ENCODE data around the gene SPOCK1.

The SPOCK1 gene

GRCh38 chr5:137516961-137517360 is 17.8 kb upstream of the SPOCK1 start:
- in situ Hi-C loops (cut with HindIII; ENCODE audit: low pct_ligation_motif_present, low sequenced_read_pairs), result no loop called here
- no peaks in the 10 kb centered on the region for H3K36me3 ChIP-seq (replicated peaks)
- TF ChIP-seq CTCF (IDR thresholded peaks at IDR 0.05; ENCODE audit: low read depth, low read length, missing control alignments), result no peak
- H3K27me3 ChIP-seq (replicated peaks), result no peaks in the 10 kb centered on the region
- no peak for DNase-seq
- no peak overlapping the region for H3K4me3 ChIP-seq (ENCODE audit: low read depth, low read length)
- H3K27ac ChIP-seq, result no peak overlapping the region

GRCh38 chr5:137516251-137516797 is 17.2 kb upstream of the SPOCK1 start:
- no peaks in the 10 kb centered on the region for H3K27me3 ChIP-seq (replicated peaks)
- no peak overlapping the region for H3K4me3 ChIP-seq (ENCODE audit: low read depth, low read length)
- no peaks in the 10 kb centered on the region for H3K36me3 ChIP-seq (replicated peaks)
- no peak overlapping the region for H3K27ac ChIP-seq
- in situ Hi-C loops (cut with HindIII; ENCODE audit: low pct_ligation_motif_present, low sequenced_read_pairs), result no loop called here
- DNase-seq, result no peak
- TF ChIP-seq CTCF (IDR thresholded peaks at IDR 0.05; ENCODE audit: low read depth, low read length, missing control alignments), result no peak

GRCh38 chr5:137515238-137515637 is 16.1 kb upstream of the SPOCK1 start:
- no peak for TF ChIP-seq CTCF (IDR thresholded peaks at IDR 0.05; ENCODE audit: low read depth, low read length, missing control alignments)
- Histone ChIP-seq H3K27me3 (replicated peaks) (no peaks in the 10 kb centered on the region), H3K27ac (no peak overlapping the region), H3K36me3 (replicated peaks) (no peaks in the 10 kb centered on the region), H3K4me3 (ENCODE audit: low read depth, low read length) (no peak overlapping the region)
- DNase-seq, result no peak
- in situ Hi-C loops (cut with HindIII; ENCODE audit: low pct_ligation_motif_present, low sequenced_read_pairs), result no loop called here

GRCh38 chr5:137510671-137511070 is 11.5 kb upstream of the SPOCK1 start:
- in situ Hi-C loops (cut with HindIII; ENCODE audit: low pct_ligation_motif_present, low sequenced_read_pairs), result no loop called here
- Histone ChIP-seq H3K27ac (no peak overlapping the region), H3K36me3 (replicated peaks) (no peaks in the 10 kb centered on the region), H3K27me3 (replicated peaks) (no peaks in the 10 kb centered on the region), H3K4me3 (ENCODE audit: low read depth, low read length) (no peak overlapping the region)
- no peak for DNase-seq
- TF ChIP-seq CTCF (IDR thresholded peaks at IDR 0.05; ENCODE audit: low read depth, low read length, missing control alignments), result no peak

GRCh38 chr5:137507150-137507549 is 8.0 kb upstream of the SPOCK1 start:
- in situ Hi-C loops (cut with HindIII; ENCODE audit: low pct_ligation_motif_present, low sequenced_read_pairs), result no loop called here
- TF ChIP-seq CTCF (IDR thresholded peaks at IDR 0.05; ENCODE audit: low read depth, low read length, missing control alignments), result no peak
- DNase-seq, result no peak
- Histone ChIP-seq H3K4me3 (ENCODE audit: low read depth, low read length) (no peak overlapping the region), H3K36me3 (replicated peaks) (no peaks in the 10 kb centered on the region), H3K27ac (no peak overlapping the region), H3K27me3 (replicated peaks) (no peaks in the 10 kb centered on the region)

GRCh38 chr5:137506296-137506695 is 7.2 kb upstream of the SPOCK1 start:
- Histone ChIP-seq H3K27ac (no peak overlapping the region), H3K36me3 (replicated peaks) (no peaks in the 10 kb centered on the region), H3K27me3 (replicated peaks) (no peaks in the 10 kb centered on the region), H3K4me3 (ENCODE audit: low read depth, low read length) (no peak overlapping the region)
- no peak for TF ChIP-seq CTCF (IDR thresholded peaks at IDR 0.05; ENCODE audit: low read depth, low read length, missing control alignments)
- no peak for DNase-seq
- in situ Hi-C loops (cut with HindIII; ENCODE audit: low pct_ligation_motif_present, low sequenced_read_pairs), result no loop called here
